Left ventricle myocardium superior (tissue), 1 donor: ENCODE measurements around the gene CCDC57. TPM values are rescaled to one million over a fixed set of nuclear protein-coding genes. Genes with fewer than 3 reads are reported as not detected.

Source experiments
- ATAC-seq: fragments of 200-7000 bp; cut with Tn5 transposase; one replicate; pipeline ENCODE4 v1.9.1; 2020; ENCODE audit warnings: mild to moderate bottlenecking, moderate library complexity
- DNase-seq: peaks from one replicate; pipeline ENCODE4 v3.0.0-alpha.2; 2020
- intact Hi-C: fragments of 100-400 bp; cut with micrococcal nuclease; formaldehyde crosslinking; loops from one replicate; pipeline ENCODE4 v1.11.0; 2022
- total RNA-seq: library from RNA; stranded (reverse); fragmentation: NEBNext Ultra II Directional; extraction: Animal tissue kit (Norgen Biotek cat#: 25700); gene quantifications from one replicate; pipeline ENCODE4 v1.2.1, GENCODE V29; 2021
- donor health status: DM: no; HTN: yes; CAD: no; lungs with severe emphysema.

The CCDC57 gene
- total RNA-seq, 1 donor from 2014 or later = 8.1 TPM

- DNase-seq (no peak), ATAC-seq (no peak)
- intact Hi-C loops = no loop called here
Observed at GRCh38 chr17:82081966-82082365, 130.7 kb downstream of the CCDC57 start.

DNA sequence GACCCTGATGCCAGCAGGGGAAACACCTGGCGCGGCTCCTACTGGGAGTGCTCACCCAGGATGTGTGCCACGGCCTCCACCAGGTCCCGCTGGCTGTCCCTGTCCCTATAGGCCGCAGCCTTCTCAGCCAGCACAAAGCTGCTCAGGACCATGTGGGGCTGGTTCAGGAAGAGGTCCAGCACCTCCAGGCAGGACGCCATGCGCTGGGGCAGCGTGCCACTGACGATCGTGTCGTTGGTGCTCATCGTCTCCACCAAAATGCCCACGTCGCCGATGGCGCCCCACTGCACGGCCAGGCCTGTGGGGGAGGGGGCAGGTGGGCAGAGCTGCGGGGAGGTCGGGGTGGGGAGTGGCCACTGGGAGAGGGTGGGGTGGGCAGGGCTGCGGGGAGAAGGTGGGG lies 131.1 kb downstream of the CCDC57 start:
- no peak for ATAC-seq
- intact Hi-C loops = no loop called here
- DNase-seq = no peak

GRCh38 chr17:82080789-82081464 lies 131.7 kb downstream of the CCDC57 start:
- intact Hi-C loops = no loop called here
- DNase-seq (no peak), ATAC-seq (no peak)

GRCh38 chr17:82080048-82080788 lies 132.4 kb downstream of the CCDC57 start:
- intact Hi-C loops = no loop called here
- ATAC-seq = no peak
- no peak for DNase-seq

- ATAC-seq = no peak
- DNase-seq = no peak
- intact Hi-C loops = no loop called here
Observed at GRCh38 chr17:82079001-82079677, 133.5 kb downstream of the CCDC57 start.

DNA sequence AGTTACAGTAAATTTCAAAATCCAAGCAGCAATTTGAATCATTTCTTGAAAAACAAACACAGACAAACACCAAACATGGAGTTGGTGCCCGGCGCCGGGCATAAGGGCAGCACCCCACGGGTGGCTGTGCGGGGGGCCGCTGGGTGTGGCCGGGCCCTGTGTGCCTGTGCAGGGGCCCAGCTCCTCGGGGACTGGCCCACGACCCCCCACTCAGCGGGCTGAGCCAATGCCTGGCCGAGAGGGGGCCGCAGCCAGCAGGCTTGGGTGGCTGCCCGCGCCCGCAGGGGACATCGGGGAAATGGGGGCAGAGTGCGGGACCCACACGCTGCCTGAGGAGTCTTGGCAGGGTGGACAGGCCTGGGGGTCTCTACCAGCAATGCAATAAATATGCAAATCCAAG lies 134.2 kb downstream of the CCDC57 start:
- no peak for ATAC-seq
- no peak for DNase-seq
- intact Hi-C loops = no loop called here

- ATAC-seq (peak; percentile 37), DNase-seq (no peak)
- intact Hi-C loops = no loop called here
Observed at GRCh38 chr17:82077617-82078358, 134.9 kb downstream of the CCDC57 start.

- peak; percentile 48 for ATAC-seq
- DNase-seq = no peak
- intact Hi-C loops = no loop called here
Observed at GRCh38 chr17:82076785-82077591, 135.7 kb downstream of the CCDC57 start.

GRCh38 chr17:82076018-82076784 lies 136.4 kb downstream of the CCDC57 start:
- intact Hi-C loops = no loop called here
- no peak for ATAC-seq
- DNase-seq = no peak

- intact Hi-C loops = no loop called here
- ATAC-seq (no peak), DNase-seq (no peak)
Observed at GRCh38 chr17:82073446-82073845, 139.2 kb downstream of the CCDC57 start.

- ATAC-seq = no peak
- intact Hi-C loops = no loop called here
- no peak for DNase-seq
Observed at GRCh38 chr17:82072827-82073226, 139.8 kb downstream of the CCDC57 start.

DNA sequence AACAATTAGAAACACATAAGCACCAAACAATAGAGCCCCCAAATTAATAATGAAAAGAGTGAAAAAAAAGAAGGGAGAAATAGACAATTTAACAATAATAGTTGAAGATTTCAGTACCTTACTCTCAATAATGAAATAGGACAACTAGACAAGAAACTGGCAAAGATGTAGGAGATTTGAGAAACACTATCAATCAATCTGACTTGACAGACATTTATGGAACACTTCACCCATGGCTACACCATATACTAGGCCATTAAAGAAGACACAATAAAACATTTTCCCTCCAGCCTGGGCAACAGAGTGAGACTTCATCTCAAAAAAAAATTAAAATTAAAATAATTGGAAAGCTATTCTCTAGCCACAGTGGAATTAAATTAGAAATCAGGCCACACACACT lies 142.0 kb downstream of the CCDC57 start:
- DNase-seq = no peak
- no peak for ATAC-seq
- intact Hi-C loops = no loop called here

GRCh38 chr17:82065638-82066303 lies 146.9 kb downstream of the CCDC57 start, which contains the start of gene DUS1L:
TSS of gene DUS1L (minus strand) at chr17:82065804. CDS start at chr17:82065059, 745 bp downstream.
- ATAC-seq (peak; percentile 87), DNase-seq (peak; percentile 82)
- intact Hi-C loops = no loop called here

- DNase-seq = peak; percentile 57
- peak; percentile 10 for ATAC-seq
- intact Hi-C loops = no loop called here
Observed at GRCh38 chr17:82065193-82065637, 147.4 kb downstream of the CCDC57 start.

- ATAC-seq = no peak
- DNase-seq = no peak
- intact Hi-C loops = no loop called here
Observed at GRCh38 chr17:82064433-82065192, 148.0 kb downstream of the CCDC57 start.
